GM19372 (cell line): ENCODE measurements around the gene MT1B.
"Not testable (repeated sequence)": the region's sequence is repeated elsewhere in the genome, so short reads cannot be mapped to it uniquely, and the experiment has no call there.

ENCODE experiments used
- ATAC-seq: cut with Tn5 transposase; IDR thresholded peaks from one replicate; pipeline ENCODE4 v1.9.1; 2021; ENCODE audit warnings: mild to moderate bottlenecking, low read depth, moderate library complexity; ENCODE audit not compliant: unreplicated experiment

MT1B gene

DNA sequence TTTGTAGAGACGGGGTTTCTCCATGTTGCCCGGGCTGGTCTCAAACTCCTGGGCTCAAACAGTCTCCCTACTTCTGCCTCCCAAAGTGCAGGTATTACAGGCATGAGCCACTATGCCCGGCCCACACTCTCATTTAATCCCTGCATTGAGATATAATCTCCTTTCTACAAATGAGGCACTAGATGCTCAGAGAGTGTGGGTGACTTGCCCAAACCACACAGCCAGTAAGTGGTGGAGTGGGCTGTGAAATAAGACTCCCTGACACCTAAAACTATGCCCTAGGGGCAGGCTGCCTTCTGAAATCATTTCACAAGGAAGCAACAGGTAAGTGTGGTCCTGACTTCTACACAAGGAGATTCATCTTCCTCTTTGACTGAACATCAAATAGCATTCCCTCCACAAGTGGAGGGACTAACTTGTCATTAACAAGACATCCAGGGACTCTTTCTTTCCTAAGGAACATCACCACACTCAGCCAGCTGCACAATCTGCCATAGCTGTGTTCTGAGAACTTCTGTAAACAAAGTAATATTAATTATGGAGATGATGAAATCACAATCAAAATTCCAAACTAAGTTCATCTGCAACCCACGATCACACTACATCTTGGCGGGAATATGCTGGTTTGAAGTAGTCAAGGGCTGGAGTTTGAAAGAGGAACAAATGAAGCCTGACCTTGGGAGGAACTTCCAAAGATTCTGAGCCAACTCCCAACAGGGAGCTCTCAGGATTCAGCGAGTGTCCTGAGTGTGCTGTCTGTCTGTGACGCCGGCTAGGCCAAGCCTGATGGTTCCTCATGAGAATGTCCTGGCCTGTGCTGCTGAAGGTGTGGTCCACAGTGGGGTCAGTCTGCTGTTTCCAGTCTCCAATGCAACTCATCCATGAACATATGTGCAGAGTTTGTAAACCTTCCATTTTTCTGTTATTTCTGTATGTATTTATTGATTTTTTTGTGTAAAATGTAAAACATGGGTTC, 13.9 kb downstream of the MT1B start:
- not testable (repeated sequence) for ATAC-seq

DNA sequence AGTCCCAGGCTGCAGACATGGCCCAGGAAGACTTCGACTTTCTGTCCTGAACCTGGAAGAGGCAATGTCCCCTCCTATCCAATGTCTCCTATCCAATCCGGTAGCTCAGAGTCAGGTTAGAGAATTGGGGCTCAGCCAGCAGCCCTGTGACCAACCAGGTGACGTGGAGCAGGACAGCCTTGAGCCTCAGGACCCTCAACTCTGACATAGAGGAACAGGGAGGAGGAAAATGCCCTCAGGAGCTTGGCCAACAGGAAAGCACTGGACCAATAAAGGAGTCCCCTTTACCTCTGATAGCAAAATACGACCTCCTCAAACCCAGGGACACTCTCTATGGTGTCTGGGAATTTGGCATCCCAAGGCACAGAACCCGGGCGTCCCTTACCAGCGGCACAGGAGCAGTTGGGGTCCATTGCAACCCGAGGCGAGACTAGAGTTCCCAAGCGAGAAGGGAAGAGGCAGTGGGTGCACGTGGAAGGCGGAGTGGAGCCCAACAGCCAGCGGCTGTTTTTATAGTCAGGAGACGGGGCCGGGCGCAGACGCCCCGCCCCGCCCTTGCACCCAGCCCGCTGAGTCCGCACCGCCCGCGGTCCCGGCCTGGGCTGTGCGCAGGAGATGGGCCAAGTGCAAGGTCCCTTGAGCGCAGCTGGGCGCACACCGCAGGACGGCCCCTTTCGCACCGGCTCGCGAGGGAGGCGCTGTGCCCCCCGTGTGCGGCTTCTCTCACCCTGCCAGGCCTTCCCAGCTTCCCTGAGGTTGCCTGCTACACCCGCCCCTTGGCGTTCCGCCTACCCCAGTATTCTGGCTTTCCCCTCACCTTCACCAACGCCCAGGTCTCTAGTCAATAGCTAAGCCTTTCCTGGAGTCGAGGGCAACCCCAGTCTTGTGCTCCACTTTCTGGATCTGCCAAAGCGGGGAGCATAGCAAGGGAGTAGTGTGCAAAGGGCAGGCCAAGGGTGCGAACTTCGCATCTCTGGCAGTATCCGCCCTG, 16.2 kb downstream of the MT1B start, which contains the start of gene MT1G:
MT1G (minus strand) TSS at position 485 of the 991 bp plus-strand sequence; CDS start at position 413, 72 bp downstream.
- ATAC-seq, result no peak

DNA sequence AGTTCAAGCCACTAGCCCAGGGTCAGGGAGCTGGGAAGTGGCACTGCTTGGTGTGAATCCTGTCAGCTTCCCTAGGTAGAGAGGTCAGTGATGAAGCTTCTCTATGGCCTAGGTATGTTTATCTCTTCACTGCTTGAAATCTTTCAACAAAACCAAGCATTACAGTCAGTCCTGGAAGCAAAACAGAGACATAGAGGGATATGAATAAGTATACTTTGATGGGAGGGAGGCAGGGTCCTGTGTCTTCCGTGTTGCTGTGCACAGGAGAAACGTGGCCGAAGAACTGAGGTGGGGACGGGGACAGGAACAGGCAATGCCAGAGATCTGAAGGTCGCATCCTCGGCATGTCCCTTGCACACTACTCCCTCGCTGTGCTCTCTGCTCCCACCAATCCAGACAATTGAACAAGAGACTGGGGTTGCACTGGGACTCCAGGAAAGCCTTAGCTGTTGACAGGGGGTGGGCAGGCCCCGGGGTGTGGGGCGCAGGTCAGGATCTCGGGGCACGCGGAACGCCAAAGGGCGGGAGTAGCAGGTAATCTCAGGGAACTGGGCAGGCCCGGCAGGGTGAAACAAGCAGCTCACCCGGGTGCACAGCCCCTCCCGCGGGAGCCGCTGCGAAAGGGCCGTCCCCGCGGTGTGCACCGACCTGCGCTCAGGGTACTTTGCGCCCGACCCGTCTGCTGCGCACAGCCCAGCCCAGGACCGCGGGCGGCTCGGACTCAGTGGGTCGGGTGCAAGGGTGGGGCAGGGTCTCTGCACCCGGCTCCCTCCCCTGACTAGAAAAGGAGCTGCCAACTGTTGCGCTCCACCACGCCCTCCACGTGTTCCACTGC, 17.5 kb downstream of the MT1B start, which contains the start of gene MT1H:
MT1H (plus strand) TSS at position 810 of the 835 bp plus-strand sequence. CDS start 71 bp downstream, outside the sequence.
- no peak for ATAC-seq

DNA sequence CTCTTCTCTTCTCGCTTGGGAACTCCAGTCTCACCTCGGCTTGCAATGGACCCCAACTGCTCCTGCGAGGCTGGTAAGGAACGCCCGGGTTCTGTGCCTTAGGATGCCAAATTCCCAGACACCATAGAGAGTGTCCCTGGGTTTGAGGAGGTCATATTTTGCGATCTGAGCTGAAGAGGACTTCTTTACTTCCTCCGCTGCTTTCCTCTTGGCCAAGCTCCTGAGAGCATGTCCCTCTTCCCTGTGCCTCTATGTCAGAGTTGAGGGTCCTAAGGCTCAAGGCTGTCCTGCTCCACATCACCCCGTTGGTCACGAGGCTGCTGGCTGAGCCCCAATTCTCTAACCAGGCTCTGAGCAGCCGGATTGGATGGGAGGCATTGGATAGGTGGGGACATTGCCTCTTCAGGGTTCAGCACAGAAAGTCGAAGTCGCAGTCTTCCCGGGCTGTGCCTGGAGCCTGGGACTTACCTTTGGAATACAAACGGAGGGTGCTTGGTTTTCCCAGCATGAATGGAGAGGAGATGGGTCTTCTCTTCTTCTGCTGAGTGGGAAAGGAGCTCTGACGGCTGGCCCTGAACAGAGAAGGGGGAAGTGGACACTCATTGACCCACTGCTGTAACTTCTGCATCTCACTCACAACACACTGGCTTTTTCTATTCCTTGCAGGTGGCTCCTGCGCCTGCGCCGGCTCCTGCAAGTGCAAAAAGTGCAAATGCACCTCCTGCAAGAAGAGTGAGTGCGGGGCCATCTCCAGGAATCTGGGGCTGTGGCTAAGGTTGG, 18.3 kb downstream of the MT1B start:
- ATAC-seq, result no peak

DNA sequence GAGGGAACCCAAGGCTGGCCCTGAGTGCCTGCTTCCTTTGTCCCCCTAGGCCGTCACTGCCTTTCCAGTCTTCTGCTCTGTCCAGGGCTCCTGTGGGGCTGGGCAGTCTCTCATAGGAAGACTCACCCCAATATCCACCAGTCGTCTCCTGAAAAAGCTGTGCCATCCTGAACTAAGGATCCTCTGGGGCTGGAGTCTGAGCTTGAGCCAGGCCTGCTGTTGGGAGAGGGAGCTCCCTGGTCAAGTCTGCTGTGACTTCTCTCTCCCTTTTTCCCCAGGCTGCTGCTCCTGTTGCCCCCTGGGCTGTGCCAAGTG, 18.9 kb downstream of the MT1B start:
- ATAC-seq, result no peak

DNA sequence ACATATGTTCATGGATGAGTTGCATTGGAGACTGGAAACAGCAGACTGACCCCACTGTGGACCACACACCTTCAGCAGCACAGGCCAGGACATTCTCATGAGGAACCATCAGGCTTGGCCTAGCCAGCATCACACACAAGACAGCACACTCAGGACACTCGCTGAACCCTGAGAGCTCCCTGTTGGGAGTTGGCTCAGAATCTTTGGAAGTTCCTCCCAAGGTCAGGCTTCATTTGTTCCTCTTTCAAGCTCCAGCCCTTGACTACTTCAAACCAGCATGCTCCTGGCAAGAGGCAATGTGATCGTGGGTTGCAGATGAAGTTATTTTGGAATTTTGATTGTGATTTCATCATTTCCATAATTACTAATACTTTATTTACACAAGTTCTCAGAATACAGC, 20.0 kb downstream of the MT1B start:
- not testable (repeated sequence) for ATAC-seq

DNA sequence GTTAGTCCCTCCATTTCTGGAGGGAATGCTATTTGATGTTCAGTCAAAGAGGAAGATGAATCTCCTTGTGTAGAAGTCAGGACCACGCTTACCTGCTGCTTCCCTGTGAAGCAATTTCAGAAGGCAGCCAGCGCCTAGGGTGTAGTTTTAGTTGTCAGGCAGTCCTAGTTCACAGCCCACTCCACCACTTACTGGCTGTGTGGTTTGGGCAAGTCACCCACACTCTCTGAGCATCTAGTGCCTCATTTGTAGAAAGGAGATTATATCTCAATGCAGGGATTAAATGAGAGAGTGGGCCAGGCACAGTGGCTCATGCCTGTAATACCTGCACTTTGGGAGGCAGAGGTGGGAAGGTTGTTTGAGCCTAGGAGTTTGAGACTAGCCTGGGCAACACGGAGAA, 20.5 kb downstream of the MT1B start:
- ATAC-seq, result not testable (repeated sequence)

DNA sequence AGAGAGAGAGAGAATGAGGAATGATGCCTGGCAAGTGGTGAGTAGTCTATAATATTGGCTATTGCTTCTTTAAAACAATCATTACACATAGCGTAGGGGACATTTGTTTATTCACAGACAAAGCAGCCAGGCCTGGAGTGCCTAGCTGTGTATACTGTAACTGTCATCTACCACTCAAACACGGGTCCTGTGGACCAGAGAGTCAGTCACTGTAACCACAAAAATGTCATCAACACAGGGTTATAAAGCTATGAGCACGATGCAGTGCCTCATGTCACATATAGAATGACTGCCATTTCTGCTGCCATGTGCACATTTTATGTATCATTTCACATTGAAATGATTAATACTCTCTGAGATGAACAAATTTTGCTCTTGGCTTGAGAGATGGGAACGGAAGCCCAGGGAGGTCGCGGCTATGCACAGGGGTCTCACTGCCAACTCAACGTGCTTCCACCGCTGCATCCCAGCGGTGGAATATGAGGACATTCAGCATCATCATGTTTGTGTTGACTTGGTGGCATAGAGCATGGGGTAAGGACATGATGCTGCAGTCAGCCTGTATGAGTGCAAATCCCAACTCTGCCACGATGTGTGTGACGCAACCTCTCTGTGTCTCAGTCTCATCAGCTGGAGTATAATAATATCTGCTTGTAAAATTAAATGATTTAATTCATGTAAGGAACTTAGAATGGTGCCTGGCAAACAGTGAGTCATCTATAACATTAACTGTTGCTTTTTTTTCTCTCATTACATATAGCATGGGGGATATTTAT, 21.3 kb downstream of the MT1B start:
- no peak for ATAC-seq

DNA sequence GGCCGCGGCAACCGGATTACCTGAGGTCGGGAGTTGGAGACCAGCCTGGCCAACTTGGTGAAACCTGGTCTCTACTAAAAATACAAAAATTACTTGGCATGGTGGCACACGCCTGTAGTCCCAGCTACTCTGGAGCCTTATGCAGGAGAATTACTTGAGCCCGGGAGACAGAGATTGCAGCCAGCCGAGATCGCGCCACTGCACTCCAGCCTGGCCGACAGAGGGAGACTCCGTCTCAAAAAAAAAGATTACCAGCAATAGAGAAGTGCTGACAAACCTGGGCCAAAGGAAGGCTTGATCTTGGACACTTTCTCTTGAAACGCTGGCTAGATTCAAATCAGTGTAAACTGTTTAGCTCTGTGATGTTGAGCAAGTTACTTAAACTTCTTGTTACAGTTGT, 22.2 kb downstream of the MT1B start:
- no peak for ATAC-seq

DNA sequence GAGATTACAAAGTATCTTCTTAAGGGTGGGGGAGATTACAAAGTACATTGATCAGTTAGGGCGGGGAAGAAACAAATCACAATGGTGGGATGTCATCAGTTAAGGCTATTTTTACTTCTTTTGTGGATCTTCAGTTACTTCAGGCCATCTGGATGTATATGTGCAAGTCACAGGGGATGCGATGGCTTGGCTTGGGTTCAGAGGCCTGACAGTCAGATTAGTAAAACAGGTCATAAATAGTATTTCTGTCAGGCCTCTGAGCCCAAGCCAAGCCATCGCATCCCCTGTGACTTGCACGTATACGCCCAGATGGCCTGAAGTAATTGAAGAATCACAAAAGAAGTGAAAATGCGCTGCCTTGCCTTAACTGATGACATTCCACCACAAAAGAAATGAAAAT, 22.9 kb downstream of the MT1B start:
- not testable (repeated sequence) for ATAC-seq

DNA sequence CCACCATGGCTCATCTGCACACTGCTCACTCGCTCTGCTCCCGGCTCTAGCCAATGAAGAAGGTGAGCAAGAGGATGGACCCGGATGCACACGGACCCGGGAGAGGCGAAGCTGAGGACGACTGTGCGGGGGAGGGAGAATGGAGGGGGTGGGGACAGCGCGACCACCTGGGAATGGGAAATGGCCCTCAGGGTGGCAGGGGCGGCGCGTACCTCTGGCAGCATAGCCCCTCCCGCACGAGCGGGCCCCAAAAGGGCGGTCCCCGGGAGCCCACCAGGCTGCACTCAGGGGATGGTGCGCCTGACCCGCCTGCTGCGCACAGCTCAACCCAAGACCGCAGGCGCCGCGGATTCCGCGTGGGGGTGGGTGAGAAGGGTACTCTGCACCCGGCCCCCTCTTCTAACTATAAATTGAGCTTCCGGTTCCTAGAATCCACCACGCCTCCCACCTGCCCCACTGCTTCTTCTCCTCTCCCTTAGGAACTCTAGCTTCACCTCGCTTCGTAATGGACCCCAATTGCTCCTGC, 24.1 kb downstream of the MT1B start:
- ATAC-seq, result no peak

DNA sequence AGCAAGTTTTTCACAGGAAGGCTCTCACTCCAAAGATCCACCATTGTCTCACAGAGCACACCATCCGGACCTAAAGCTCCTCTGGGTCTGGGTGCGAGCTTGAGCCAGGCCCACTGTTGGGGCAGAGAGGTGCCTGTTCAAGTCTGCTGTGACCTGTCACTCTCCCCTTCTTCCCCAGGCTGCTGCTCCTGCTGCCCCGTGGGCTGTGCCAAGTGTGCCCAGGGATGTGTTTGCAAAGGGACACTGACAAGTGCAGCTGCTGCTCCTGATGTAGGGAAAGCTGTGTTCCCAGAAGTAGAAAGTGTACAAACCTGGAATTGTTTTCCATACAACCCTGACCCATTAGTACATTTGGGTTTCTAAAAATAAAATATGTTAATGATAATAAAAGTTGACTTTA, 25.8 kb downstream of the MT1B start:
- ATAC-seq, result no peak

DNA sequence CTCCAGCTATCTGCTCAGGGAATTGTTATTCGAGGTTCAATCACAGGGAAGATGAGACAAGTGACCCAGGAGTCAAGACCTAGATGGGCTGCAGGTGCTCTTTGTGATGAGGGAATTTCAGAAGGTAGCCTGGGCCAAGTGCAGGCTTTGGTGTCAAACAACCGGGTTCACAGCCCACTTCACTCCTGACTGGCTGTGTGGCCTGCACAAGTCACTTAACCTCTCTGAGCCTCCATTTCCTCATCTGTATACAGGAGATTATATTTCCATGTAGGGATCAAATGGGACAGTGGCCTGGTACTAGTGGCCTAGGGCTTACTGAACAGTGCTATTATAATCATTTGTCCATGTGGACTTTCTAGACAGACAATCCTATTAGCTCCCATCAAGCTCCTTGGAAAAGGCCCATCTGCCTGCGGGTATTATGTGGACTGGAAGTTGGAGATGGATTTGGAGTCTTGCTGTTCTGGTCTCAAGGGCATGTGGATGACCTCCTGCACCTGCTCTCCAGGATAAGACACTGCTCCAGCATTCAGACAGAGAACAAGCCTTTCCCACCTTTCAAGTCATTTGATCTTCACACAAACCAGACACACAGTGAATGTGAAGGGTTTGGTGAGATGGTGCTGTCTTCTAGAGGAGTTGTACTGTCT, 27.5 kb downstream of the MT1B start:
- no peak for ATAC-seq

DNA sequence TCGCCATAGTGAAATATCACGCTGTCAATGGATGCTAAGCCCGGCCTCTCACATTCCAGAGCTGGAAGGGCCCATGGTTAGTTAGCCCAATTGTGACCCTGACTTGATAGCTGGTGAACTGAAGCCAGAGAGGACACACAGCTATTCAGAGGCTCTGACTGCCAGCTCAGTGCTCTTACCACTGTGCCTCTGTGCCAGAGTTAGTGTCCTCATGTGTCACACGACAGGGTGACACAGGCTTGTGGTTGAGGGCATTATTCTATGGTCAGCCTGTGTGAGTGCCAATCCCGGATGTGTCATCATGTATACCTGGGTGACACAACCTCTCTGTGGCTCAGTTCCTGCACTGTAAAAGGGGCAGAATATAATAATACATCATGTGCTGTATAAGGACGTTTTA, 28.1 kb downstream of the MT1B start:
- ATAC-seq, result no peak

DNA sequence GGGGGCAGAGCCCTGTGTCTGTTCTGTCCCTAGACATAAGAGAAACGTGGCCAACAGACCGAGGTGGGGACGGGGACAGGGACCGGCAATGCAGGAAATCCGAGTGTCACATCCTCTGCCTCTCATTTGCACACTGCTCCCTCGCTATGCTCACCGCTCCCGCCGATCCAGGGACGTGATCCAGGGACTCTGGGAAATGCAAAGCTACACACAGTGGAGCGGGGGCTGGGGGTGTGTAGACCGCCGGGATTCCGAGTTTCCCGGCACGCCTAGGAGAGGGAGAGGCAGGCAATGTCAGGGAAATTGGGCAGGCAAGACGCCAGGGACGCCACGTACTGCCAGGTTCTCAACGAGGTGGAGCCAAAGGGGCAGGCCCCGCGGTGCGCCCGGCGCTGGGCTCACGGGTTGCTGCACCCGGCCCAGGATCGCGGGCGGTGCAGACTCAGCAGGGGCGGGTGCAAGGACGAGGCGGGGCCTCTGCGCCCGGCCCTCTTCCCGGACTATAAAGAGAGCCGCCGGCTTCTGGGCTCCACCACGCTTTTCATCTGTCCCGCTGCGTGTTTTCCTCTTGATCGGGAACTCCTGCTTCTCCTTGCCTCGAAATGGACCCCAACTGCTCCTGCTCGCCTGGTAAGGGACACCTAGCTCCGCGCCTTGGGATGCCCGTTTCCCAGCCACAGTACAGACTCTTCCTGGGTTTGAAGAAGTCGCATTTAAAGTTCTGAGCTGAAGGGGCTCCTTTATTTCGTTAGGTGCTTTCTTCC, 30.4 kb downstream of the MT1B start, which contains the start of gene MT1X:
MT1X (plus strand) TSS at position 532 of the 764 bp plus-strand sequence; CDS start at position 603, 71 bp downstream.
- peak; percentile 97 for ATAC-seq

DNA sequence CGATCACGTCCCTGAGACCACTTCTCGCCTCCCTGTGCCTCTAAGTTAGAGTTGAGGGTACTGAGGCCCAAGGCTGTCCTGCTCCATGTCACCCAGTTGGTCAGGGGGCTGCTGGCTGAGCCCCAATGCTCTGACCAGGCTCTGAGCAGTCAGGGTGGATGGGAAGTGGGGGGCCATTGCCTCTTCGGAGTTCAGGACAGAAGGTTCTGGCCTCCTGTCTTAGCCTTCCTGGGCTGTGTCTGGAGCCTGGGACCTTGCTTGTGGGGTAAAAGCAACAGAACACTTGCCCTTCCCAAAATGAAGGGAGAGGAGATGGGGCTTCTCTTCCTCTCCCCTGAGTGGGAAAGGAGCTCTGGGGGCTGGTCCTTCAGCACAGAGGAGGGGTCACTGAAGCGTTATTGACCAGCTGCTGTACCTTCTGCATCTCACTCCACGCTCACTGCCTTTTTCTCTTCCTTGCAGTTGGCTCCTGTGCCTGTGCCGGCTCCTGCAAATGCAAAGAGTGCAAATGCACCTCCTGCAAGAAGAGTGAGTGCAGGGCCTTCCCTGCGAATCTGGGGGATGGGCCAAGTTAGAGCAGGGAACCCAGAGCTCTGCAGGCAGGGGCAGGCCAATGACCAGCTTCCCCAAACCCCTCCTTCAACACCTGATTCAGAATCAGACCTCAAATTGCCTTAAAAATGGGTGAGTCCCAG, 31.2 kb downstream of the MT1B start:
- ATAC-seq, result peak; percentile 13
